Measurements from ENCODE around the gene CCP110.

CCP110 gene

DNA sequence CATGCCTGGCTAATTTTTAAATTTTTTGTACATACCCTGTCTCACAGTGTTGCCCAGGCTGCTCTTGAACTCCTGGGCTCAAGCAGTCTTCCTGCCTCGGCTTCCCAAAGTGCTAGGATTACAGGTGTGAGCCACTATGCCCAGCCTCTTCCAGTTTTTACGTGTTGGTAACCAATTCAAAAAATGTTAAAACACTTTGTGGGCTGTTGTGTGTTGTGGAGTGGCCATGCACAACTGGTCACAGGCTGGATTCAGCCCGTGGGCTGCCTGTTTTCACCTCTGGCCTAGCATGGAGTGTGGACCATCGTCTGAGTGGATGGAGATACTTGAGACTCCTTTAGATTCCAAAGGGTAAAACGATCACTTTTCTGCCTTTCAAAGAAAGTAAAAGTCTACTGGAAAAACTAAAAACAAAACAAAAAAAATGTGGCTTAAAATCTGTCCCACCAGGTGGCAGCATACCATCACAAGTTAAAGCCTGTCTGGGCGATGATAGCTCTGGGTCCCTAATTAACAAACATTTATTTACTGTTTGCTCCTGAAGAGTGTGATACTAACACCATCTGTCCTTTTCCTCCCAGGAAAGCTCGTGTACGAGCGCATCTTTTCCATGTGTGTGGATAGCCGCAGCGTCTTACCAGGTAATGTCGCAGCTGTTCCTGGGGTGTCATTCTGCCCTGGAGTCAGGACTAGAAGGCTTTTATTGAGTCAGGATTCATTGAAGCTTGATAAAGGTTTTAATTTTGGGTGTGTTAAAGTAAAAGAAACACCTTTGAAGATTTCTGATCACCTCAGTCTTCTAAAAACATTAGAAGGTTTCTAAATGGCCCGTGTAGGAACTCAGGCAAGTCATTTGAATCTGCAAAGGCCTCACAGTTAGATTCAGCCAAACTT lies 77.6 kb downstream of the CCP110 start:
- peak; percentile 81 for DNase-seq (ENCODE audit: low spot score)
